Keratinocyte (primary cell): ENCODE measurements around the gene MAL. TPM values are rescaled to one million over a fixed set of nuclear protein-coding genes. Genes with fewer than 3 reads are reported as not detected.

Source experiments
- DNase-seq: peaks from one replicate; pipeline ENCODE4 v3.0.0-alpha.2; 2011; ENCODE audit warnings: low read depth, missing footprints, low spot score
- FAIRE-seq: peaks from 2 replicates; lab custom pipeline; 2011; peaks lifted over from hg19 to GRCh38; lab: Jason Lieb, UNC
- H2AFZ ChIP-seq: 2 replicates; pipeline ENCODE4 v1.6.0; 2012; ENCODE audit warnings: low read length, control low read depth, inconsistent platforms; ENCODE audit not compliant: control insufficient read depth
- H3K27ac ChIP-seq: 2 replicates; pipeline ENCODE4 v1.5.1; 2011; ENCODE audit warnings: low read length; ENCODE audit not compliant: control insufficient read depth, insufficient read depth
- H3K27me3 ChIP-seq: 3 replicates; pipeline ENCODE4 v1.6.0; 2011; ENCODE audit warnings: low read length; ENCODE audit not compliant: control insufficient read depth, insufficient read depth; ENCODE audit errors: extremely low read depth
- H3K36me3 ChIP-seq, 2 experiments: 2 replicates in 1 of 2; 3 replicates in 1 of 2; pipeline ENCODE4 v1.5.1; 2011; ENCODE audit warnings: low read length in 2 of 2, mild to moderate bottlenecking in 1 of 2; ENCODE audit not compliant: control insufficient read depth in 2 of 2, insufficient read depth in 2 of 2; ENCODE audit errors: extremely low read depth in 1 of 2
- H3K4me1 ChIP-seq: 3 replicates; pipeline ENCODE4 v1.5.1; 2011; ENCODE audit warnings: low read length; ENCODE audit not compliant: control insufficient read depth, insufficient read depth; ENCODE audit errors: extremely low read depth
- H3K4me2 ChIP-seq: 3 replicates; pipeline ENCODE4 v1.6.0; 2011; ENCODE audit warnings: low read depth, low read length; ENCODE audit not compliant: control insufficient read depth, insufficient read depth; ENCODE audit errors: extremely low read depth
- H3K4me3 ChIP-seq, 3 experiments: fragments of 200-600 bp in 1 of 3; sonication (generic) in 1 of 3; 2 replicates in 2 of 3; 3 replicates in 1 of 3; pipeline ENCODE4 v1.5.1; 2011 to 2016; ENCODE audit warnings: low read length in 3 of 3, mild to moderate bottlenecking in 3 of 3, control low read depth in 2 of 3, inconsistent platforms in 1 of 3, low read depth in 1 of 3, mixed read lengths in 1 of 3, mixed run types in 1 of 3, moderate library complexity in 1 of 3; ENCODE audit not compliant: control insufficient read depth in 2 of 3, insufficient read depth in 2 of 3; ENCODE audit errors: extremely low read depth in 1 of 3
- H3K79me2 ChIP-seq: 2 replicates; pipeline ENCODE4 v1.6.0; 2012; ENCODE audit warnings: low read length; ENCODE audit not compliant: control insufficient read depth, insufficient read depth
- H3K9ac ChIP-seq: 3 replicates; pipeline ENCODE4 v1.6.0; 2011; ENCODE audit warnings: low read length; ENCODE audit not compliant: control insufficient read depth, insufficient read depth; ENCODE audit errors: extremely low read depth
- H3K9me1 ChIP-seq: 3 replicates; pipeline ENCODE4 v1.6.0; 2011; ENCODE audit warnings: low read length; ENCODE audit not compliant: control insufficient read depth, insufficient read depth; ENCODE audit errors: extremely low read depth
- H3K9me3 ChIP-seq: 2 replicates; pipeline ENCODE4 v1.5.1; 2012; ENCODE audit warnings: low read depth, low read length; ENCODE audit not compliant: control insufficient read depth
- H4K20me1 ChIP-seq: 3 replicates; pipeline ENCODE4 v1.6.0; 2011; ENCODE audit warnings: low read length; ENCODE audit not compliant: control insufficient read depth, insufficient read depth; ENCODE audit errors: extremely low read depth
- CTCF ChIP-seq, 3 experiments: IDR thresholded peaks in 1 of 3; conservative IDR thresholded peaks in 1 of 3; optimal IDR thresholded peaks in 1 of 3; 2 replicates in 2 of 3; 3 replicates in 1 of 3; pipeline versions ENCODE3 to v1.5.1; 2011; ENCODE audit warnings: low read length in 3 of 3, mild to moderate bottlenecking in 3 of 3, moderate library complexity in 2 of 3, control low read depth in 1 of 3, inconsistent platforms in 1 of 3; ENCODE audit not compliant: insufficient read depth in 2 of 3; ENCODE audit errors: extremely low read depth in 1 of 3
- EZH2 ChIP-seq: IDR thresholded peaks from one replicate; pipeline ENCODE4 v1.6.1; 2012; ENCODE audit warnings: inconsistent platforms, mild to moderate bottlenecking, low read length, moderate library complexity
- dilution Hi-C: fragments of 300-500 bp; cut with MboI; formaldehyde crosslinking; loops from one replicate; pipeline ENCODE4 v1.7.0; 2020; ENCODE audit warnings: low sequenced_read_pairs; ENCODE audit not compliant: extremely low pct_ligation_motif_present
- polyA plus RNA-seq, 5 experiments: library from polyadenylated mRNA; depleted of rRNA in 3 of 5; stranded (reverse) in 3 of 5; stranded (forward) in 1 of 5; unstranded in 1 of 5; fragments of >200 nt; gene quantifications; 1 replicate in 1 of 5; 2 replicates in 3 of 5; 3 replicates in 1 of 5; pipeline versions ENCODE4 v1.2.1 to v1.2.3, GENCODE V29; 2011 to 2012; ENCODE audit warnings: missing spikeins in 2 of 5, low read depth in 1 of 5, low replicate concordance in 1 of 5

MAL gene
- polyA plus RNA-seq, 1 donor (not counting 4 experiments of a cell fraction or from before 2014, with no cell fraction given), result not detected

- Histone ChIP-seq H3K4me2 (peak overlapping the region; percentile 86), H3K79me2 (no peaks in the 10 kb centered on the region), H2AFZ (no peak overlapping the region), H3K27me3 (peaks cover 47% of the 10 kb centered on the region), H3K4me3 (no peak overlapping the region), H3K36me3 (no peaks in the 10 kb centered on the region), H3K9me1 (no peaks in the 10 kb centered on the region), H3K9me3 (no peaks in the 10 kb centered on the region), H4K20me1 (no peaks in the 10 kb centered on the region), H3K27ac (no peak overlapping the region), H3K4me1 (no peaks in the 10 kb centered on the region), H3K9ac (no peak overlapping the region)
- no peak for FAIRE-seq
- dilution Hi-C loops, result no loop called here
- DNase-seq, result no peak
- TF ChIP-seq CTCF (optimal IDR thresholded peaks at IDR 0.05 in 1 of 3, IDR thresholded peaks at IDR 0.05 in 1 of 3, conservative IDR thresholded peaks at IDR 0.05 in 1 of 3; ENCODE audit: extremely low read depth in 1 of 3, insufficient read depth in 2 of 3, low read length in 3 of 3) (peak in 1 of 3 experiments; percentile 32), EZH2 (no peak)
Observed at GRCh38 chr2:95077530-95077825, 52.0 kb downstream of the MAL start.

GRCh38 chr2:95077861-95078603 lies 52.5 kb downstream of the MAL start:
- Histone ChIP-seq H3K79me2 (no peaks in the 10 kb centered on the region), H3K36me3 (no peaks in the 10 kb centered on the region), H2AFZ (no peak overlapping the region), H3K9me3 (no peaks in the 10 kb centered on the region), H3K4me2 (no peak overlapping the region), H3K27me3 (peaks cover 47% of the 10 kb centered on the region), H3K9ac (no peak overlapping the region), H3K27ac (no peak overlapping the region), H3K9me1 (no peaks in the 10 kb centered on the region), H3K4me1 (no peaks in the 10 kb centered on the region), H3K4me3 (no peak overlapping the region), H4K20me1 (no peaks in the 10 kb centered on the region)
- DNase-seq (no peak), FAIRE-seq (no peak)
- TF ChIP-seq CTCF (optimal IDR thresholded peaks at IDR 0.05 in 1 of 3, IDR thresholded peaks at IDR 0.05 in 1 of 3, conservative IDR thresholded peaks at IDR 0.05 in 1 of 3; ENCODE audit: extremely low read depth in 1 of 3, insufficient read depth in 2 of 3, low read length in 3 of 3), result no peak
- TF ChIP-seq EZH2, result no peak
- dilution Hi-C loops, result no loop called here
